MM.1S (cell line): Measurements from ENCODE around the gene SNX9.
"Not testable (repeated sequence)": the region's sequence is repeated elsewhere in the genome, so short reads cannot be mapped to it uniquely, and the experiment has no call there.

ENCODE experiments used
- CTCF ChIP-seq: fragments of 300-600 bp; sonication (generic); IDR thresholded peaks from 2 replicates; pipeline ENCODE4 v1.5.1; 2016; ENCODE audit warnings: antibody characterized with exemption, low read length, mixed read lengths
- EZH2 ChIP-seq: fragments of 300-600 bp; sonication (generic); optimal IDR thresholded peaks from 2 replicates; pipeline ENCODE3; 2017; ENCODE audit warnings: low read depth, mild to moderate bottlenecking, antibody characterized with exemption, low read length, mixed read lengths

GRCh38 chr6:157844196-157844595 is 21.1 kb downstream of the SNX9 start:
- not testable (repeated sequence) for TF ChIP-seq CTCF, EZH2
